Measurements from ENCODE around the gene GABRD. TPM values are rescaled to one million over a fixed set of nuclear protein-coding genes. Genes with fewer than 3 reads are reported as not detected.

Gene GABRD
- total RNA-seq, 1 donor from 2014 or later, result 2.0 TPM

DNA sequence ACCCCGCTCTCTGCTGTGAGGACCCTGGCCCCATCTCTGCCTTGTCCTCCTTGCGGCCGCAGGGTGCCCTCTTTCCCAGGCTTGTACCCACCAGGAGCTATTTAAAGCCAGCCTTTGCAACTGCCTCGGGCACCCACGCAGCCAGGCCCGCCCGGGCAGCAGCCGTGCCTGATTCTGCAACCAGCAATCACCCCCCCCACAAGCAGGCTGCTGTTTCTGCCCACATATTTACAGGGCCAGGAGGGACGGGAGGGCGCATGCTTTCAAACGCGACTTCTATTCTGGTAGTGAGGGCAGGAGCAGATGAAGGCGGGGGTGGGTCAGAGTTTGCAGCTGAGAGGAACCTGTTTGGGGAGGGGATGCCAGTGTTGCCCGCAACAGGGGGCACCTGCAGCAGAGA, 13.6 kb downstream of the GABRD start:
- FAIRE-seq (no peak), DNase-seq (ENCODE audit: low spot score in 2 of 2) (no peak)

DNA sequence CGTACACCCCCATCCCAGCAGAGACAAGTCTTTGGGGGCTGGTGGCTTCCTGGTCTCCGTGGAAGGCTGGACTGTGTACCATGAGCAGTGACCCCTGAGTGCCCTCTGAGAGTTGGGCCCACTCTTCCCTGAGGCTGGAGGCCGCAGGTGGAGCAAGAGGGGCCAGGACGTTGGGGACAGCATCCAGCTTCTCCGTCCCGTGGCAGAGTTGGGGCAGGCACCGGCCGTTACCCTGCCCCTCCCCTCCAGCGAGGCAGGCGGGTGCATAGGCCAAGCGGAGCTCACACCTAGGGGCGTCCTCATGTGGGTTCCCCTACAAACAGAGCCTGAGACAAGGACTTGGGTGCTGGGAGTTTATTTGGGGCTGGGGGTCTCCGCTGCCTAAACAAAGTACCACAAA, 14.0 kb downstream of the GABRD start:
- no peak for DNase-seq (ENCODE audit: low spot score in 2 of 2)

DNA sequence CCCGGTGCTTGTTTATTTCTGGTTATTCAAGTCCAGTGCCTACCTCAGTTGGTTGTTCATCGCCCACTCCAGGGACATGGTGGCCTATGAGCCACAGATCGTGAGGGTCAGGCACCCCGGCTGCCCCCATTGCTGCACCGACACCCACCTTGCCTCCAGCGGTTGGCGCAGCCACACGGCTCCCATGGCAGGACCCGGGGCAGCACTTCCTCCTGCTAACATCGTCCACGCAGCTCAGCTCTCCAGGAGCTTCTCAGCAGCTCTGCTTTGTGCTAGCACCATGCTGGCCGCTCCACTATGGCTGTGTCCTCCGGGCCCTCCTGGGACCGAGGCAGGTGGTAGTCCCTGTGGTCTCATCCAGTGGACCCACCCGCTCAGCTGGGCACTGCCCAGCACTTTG, 17.1 kb downstream of the GABRD start:
- FAIRE-seq, result no peak
- no peak for DNase-seq (ENCODE audit: low spot score in 2 of 2)

More for the DNA sequence above, 14.0 kb downstream of the GABRD start:
- FAIRE-seq, result no peak

DNA sequence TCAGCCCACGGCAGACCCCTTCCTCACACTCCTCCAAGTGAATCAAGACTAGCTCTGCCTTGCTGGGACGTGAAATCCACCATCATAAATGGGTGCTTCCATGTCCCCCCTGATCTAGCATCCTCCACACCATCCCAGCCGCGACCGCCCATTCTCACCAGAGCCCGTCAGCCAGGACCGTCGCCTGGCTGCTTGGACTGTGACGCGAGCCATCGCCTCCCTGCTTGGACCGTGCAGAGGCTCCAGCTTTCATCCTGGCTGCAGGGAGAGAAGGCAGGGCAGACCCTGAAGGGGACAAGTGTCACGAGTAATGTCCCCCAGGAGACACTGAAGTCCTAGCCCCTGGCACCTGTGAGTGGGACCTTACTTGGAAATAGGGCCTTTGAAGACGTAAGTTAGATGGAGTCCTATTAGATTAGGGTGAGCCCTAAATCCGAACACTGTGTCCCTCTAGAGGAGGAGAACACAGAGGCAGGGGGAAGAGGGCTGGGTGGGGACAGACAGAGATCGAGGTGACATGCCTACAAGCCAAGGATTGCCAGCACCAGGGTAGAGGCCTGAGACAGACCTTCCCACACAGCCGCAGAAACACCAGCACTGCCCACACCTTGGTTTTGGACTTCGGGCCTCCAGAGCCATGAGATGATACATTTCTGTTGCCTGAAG, 18.3 kb downstream of the GABRD start:
- FAIRE-seq (no peak), DNase-seq (ENCODE audit: low spot score in 2 of 2) (no peak)

DNA sequence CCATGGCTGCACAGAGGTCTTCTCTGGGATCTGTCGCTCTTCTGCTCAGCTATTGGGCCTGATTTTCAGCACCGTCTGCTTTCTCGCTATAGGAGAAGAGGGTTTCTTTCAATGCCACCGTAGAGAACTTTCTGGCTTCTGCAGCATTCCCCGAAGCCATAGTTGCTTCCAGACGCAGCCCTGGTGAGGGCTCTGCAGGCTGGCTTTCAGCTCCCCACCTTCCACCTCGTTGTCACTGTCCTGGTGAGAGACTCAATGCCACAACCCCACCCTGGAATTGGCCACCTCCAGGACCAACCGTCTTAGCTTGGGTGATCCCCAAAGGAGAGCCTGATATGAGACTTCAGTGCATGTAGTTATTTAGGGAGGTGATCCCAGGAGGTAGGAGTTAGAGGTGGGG, 19.1 kb downstream of the GABRD start:
- no peak for DNase-seq (ENCODE audit: low spot score in 2 of 2)
- FAIRE-seq, result no peak

DNA sequence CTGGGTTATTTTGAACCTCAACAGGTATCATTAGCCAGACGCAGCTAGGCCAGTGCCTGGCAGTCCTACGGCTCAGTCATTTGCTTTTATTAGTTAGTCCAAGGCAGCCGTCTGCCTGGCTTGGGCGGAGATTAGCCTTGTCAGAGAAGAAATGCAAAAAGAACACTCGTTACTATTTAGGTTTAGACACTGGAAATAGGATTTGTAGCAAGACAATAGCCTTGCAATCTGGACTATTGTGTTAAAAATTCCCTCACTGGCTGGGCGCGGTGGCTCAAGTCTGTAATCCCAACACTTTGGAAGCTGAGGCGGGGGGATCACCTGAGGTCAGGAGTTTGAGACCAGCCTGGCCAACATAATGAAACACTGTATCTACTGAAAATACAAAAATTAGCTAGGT, 20.1 kb downstream of the GABRD start:
- FAIRE-seq, result no peak
- DNase-seq (ENCODE audit: low spot score in 2 of 2), result no peak

DNA sequence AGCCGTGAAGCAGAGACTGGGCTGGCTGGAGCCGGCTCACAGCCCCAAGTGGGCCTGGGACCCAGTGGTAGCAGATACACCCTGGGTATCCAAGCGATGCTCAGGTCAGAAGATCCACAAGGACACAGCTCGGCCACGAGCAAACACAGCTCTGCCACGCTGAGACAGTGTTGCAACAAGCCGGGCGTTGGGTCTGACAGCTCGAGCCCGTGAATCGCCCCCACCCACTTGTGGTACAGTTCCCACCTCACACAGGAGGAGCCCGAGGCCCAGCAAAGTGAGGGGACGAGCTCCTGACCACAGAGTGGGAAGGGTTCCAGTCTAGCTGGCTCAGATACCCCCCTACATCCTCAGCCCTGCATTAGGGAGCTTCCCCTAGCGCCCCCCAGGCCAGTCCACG, 22.2 kb downstream of the GABRD start:
- no peak for FAIRE-seq
- no peak for DNase-seq (ENCODE audit: low spot score in 2 of 2)

DNA sequence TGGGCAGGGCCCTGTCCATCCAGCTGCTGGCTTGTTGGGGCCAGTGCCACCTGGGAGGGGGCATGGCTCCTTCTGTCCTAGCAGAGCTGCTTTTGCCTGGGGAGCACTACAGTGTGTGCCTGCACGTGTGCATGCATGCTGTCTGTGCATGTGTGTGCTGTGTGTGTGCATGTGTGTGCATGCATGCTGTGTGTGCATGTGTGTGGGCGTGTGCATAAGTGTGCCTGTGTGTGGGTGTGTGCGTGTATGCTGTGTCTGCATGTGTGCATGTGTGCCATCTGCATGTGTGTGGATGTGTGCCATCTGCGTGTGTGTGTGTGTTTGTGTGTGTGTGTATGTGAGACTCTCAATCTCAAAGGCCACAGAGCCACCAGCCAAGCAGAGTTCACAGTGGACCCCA, 22.7 kb downstream of the GABRD start:
- FAIRE-seq (no peak), DNase-seq (ENCODE audit: low spot score in 2 of 2) (no peak)

DNA sequence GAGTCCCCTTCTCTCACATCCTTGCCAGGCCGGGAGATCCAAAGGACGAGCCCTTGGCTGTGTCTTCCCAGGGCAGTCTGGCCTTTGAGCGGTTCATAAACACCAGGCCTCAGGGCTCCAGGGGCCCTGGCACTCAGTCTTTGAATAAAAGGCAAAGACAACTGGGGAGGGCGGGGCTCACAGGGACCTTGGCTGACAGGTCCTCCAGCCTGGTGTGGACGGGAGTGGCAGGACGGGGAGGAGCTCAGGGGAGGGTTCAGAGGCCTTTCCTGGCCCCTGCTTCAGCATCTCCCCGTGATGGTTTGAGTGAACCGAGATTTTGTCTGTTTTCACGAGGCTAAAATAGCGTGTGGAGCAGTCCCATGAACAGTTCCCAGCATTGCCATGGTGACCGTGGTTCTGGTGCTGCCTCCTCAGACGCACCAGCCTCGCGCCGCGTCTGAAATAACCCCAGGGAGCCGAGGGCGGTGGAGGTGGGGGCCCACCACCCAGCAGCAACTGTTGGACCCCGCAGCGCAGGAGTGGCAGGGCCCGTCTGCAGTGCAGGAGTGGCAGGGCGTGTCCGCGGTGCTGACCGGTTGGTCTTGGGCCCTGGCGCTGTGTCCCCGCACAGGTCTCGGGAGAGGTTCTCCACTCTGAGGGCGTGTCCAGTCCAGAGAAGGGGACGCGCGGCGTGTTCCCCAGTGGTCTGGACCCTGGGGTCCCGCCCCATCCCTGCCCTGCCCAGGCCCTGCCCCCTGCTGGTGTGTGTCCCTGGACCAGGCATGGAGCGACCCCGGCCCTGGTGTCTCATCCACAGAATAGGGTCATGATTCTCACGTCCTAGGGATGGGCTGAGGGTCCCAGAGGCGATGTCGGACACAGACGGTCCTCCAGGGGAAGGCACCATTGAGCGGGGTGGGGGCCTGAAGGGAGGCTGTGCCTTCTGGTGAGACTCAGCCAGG, 24.0 kb downstream of the GABRD start:
- no peak for FAIRE-seq
- DNase-seq (ENCODE audit: low spot score in 2 of 2), result no peak

DNA sequence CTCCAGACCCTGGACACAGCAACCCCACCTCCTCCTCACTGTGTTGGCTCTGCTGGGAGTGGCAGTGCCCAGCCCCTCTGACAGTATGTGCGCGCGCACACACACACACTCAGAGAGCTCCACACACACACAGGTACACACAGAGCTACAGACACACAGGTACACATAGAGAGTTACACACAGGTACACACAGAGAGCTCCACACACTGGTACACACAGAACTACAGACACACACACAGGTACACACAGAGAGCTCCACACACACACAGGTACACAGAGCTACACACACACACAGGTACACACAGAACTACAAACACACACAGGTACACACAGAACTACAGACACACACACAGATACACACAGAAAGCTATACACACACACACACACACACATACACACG, 24.7 kb downstream of the GABRD start:
- no peak for DNase-seq (ENCODE audit: low spot score in 2 of 2)
- no peak for FAIRE-seq

DNA sequence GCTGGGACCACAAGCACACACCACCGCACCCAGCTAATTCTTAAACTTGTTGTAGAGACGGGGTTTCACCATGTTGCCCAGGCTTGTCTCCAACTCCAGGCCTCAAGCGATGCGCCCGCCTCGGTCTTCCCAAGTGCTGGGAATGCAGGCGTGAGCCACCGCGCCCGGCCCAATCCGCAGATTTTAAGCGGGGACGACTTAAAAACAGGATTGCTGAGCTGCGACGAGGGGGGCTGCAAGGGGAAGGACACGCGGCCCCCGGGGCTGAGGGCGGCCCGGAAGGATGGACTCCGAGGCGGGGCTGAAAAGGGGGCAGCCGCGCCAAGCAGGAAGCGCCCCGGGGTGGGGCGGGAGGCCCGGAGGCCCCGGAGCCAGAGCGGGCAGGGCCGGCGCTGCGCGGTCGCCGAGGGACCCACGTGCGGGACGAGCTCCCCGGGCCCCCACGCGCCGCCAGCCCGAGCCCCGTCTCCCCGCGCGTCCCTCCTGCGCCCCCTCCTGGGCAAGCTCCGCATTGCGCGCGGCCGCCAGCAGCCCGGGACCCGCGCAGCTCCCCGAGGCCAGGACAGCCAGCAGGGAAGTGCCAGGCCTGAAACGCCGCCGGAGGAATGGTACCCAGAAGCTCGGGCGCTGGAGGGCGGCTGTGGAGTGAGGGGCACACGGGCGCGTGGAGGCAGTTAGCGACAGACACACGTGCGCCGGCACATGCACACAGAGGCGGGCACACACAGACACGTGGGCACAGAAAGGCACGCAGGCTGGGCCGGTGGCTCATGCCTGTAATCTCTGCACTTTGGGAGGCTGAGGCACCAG, 25.6 kb downstream of the GABRD start:
- no peak for FAIRE-seq

DNA sequence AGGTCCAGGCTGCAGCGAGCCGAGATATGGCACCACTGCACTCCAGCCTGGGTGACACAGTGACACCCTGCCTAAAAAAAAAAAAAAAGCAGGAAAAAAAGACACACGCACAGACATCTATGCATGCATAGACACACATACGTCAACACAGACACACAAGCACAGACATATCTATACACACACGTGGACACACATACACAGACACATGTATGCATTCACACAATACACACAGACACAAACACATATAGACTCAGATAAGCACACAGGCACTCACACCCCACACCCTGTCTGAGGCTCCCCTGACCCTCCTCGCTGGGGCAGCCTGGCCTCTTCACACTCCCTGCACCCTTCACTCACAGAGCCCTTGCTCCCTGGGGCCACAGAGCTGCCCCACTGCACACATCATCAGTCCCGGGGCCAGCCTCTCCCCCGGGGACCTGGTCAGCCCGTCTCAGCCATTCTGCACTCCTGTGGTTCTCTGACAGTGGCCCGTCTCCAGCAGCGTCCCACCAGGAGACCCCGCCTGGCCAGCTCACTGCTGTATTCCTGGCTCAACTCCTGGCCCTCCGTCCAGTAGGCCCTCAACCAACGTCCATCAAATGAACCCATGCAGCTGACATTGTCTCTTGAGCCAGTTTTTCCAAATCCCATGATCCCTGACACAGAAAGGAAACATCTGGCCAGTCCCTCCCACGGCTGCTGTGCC, 26.5 kb downstream of the GABRD start:
- DNase-seq (ENCODE audit: low spot score in 2 of 2) (no peak), FAIRE-seq (no peak)

More for the DNA sequence above, 25.6 kb downstream of the GABRD start:
- DNase-seq (ENCODE audit: low spot score in 2 of 2), result peak; percentile 87 to 91

DNA sequence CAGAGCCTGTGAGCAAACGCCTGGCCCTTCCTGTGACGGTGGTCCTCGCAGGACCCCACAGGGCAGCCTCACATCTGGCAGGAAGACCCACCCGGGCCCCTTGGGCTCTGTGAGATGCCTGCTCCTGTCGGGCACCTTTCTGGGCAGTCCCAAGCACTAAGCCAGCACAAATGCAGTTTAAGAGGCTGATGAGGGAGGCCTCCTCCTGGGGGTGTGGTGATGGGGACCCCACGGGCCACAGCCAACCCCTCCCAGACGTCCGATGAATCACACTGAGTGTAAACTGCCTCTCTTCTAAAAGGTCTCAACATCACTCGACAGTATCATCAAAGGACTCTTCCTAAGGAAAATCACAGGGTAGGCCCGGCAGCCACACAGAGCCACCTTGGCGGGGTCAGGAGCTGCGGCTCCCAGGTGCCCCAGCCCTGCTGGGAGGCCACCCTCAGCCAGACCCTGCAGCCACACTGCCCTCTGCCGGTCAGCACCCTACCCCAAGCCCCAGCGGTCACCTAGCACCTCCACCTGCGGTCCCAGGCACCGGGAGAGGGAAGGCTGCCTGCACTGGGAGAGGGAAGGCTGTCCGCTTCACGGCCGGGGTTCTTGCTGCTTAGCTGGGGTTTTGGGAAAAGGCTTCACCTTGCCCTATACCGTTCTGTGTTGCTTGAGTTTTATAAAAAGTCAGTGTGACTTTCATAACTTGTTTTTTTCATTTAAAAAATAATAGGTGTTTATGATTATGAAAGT, 27.2 kb downstream of the GABRD start:
- DNase-seq (ENCODE audit: low spot score in 2 of 2) (peak in 1 of 2 donors; percentile 58), FAIRE-seq (no peak)

DNA sequence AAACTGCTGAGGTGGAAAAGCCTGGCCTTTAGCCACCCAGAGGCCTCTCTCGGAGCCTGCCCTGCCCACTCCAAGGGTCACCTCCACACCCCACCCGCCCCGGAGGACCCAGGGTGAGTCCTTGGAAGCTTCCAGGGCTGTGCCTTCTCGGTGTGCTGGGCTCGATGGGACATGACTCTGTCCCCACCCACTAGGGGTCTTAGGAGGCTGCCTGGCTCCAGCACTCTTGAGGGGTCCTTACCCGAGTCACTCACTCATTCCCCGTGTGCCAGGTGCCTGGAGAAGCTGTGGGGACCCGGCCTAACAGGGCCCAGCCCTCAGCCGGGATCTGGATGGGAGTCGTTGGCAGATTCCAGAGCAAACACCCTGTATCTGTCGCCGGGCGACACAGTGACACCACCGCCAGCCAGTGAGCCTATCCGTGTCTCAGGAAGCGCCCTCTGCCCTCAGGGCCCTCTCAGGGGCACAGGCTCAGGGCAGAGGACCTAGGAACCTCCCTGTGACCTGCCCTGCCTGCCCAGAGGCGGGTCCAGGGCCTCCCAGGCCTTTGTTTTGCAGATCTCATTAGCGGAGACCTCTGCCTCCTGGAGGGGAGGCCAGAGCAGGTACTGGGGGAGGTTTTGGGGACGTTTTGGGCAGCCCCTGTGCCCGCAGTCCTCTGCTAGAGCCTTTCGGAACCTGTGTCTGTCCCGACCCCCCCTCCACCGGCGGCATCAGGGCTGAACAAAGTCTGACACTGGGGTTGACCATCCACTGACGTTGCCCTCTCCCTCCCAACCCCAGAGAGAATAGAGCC, 28.0 kb downstream of the GABRD start:
- DNase-seq (ENCODE audit: low spot score in 2 of 2) (no peak), FAIRE-seq (no peak)

DNA sequence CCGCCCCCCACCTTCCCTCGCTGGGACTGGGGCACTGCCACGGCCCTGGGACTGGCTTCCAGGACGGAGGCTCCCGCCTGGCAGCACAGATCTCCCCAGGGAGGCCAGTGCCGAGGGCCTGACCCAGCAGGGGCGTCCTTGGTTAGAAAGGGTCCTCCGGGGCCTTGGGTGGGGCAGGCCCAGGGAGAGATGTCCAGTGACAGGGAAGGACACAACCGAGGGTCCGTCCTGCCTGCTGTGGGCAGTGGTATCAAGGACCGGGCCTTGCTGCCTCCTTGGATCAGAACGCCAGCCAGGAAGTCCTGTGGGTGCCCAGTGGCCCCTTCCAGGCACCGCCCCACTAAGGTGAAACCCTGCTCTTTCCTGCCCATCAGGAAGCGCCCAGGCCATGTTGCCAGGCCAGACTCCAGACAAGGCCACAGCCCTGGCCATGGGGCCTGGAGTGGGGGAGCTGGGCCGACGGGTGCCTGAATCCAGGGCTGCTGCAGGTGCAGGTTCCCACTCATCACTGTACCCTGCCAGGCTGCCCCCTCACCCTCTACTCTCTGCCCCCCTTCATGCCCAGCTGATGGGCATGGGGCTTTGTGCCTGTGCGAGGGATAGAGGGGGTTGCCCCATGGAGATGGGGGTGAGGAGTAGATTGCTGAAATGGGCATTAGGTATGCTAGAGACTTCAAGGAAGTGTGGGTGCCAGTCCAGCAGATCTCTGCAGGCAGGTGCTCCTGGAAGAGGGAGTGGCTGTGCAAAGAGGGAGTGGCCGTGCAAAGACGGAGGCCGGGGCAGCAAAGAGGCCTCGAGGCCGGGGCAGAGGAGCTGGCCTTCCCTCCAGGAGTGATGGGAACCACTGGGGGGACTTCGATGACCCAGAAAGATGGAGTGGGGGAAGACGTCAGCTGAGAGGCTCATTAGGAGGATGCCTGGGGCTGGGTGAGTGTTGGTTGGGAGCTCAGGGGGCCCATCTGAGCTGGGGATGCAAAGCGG, 28.9 kb downstream of the GABRD start:
- no peak for DNase-seq (ENCODE audit: low spot score in 2 of 2)

DNA sequence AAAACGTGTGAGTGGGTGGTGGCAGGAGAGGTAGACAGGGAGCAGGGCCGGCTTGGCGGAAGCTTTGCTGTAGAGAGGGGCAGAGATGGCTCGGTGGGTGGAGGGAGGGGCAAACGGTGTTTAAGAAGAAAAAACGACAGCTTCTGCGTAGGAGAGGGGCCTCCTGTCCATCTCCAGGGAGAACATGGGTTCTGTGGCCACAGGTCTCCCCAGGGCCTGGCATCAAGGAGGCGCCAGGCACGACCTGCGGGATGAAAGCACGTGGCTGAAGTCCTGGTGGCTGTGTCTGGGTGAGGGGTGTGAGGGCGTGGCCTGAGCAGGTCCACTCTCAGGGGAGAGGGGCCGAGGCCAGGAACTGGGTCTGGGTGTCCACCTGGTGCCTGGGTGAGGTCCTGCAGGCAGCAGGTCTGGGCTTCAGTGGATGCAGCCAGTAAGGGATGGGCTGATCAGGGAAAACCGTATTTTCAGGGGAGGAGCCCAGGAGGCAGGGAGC, 30.1 kb downstream of the GABRD start:
- FAIRE-seq (no peak), DNase-seq (ENCODE audit: low spot score in 2 of 2) (no peak)

More for the DNA sequence above, 28.9 kb downstream of the GABRD start:
- no peak for FAIRE-seq

DNA sequence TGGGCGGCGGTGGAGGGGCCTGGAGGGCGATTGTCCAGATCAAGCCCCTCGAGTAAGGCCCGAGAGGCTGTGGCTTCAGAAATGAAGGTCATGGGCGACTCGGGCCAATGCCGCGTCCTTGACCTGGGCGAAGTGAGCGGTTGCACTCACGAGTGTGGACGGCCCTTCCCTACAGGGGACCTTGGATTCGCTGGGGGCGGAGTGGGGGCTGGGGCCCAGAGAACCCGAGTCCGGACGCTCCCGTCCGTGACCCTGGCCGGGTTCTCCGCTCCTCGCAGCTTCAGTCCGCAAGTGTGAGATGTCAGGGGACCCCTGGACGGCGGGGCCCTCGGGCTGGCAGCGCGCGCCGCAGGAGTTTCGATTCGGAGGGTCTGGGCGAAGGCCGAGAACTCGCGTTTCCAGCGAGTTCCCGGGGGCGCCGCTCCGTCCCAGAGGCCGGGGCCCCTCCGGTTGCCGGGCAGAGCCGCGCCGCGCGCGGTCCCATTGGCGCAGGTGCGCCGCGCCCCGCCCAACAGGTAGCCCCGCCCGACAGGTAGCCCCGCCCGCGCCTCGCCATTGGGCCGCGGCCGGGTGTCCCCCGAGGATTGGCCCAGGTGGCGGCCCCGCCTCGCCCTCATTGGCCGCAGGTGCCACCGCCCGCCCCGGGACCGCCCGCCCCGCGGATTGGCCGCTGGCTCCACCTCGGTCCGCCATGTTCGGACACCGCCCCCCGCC, 30.7 kb downstream of the GABRD start, which contains the start of gene PRKCZ:
Gene PRKCZ, plus strand, starts transcription at position 694 of the 714 bp plus-strand sequence. CDS start 220 bp downstream, outside the sequence.
- no peak for FAIRE-seq
- DNase-seq (ENCODE audit: low spot score in 2 of 2), result peak; percentile 56

Data from frontal cortex (tissue), 4 donors.